ENCODE measurements around the gene FAM219A.
"Not testable (repeated sequence)": the region's sequence is repeated elsewhere in the genome, so short reads cannot be mapped to it uniquely, and the experiment has no call there.

FAM219A gene

GRCh38 chr9:34374905-34375552 lies 83.3 kb downstream of the FAM219A start:
- FAIRE-seq = no peak

DNA sequence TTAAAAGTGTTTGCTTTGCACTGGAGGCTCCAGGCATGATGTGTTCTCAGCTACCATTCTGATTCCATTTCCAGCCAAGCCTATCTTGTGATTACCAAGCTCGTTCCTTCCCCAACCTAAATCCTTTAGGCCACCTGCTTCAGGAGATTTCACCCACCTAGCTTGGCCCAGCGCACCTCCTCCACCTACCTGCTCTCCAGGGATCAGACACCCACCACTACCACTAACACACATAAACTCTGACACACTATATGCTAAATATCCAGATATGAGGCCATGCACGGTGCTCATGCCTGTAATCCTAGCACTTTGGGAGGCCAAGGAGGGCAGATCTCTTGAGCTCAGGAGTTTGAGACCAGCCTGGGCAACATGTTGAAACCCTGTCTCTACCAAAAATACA lies 84.0 kb downstream of the FAM219A start:
- FAIRE-seq = no peak

- FAIRE-seq = no peak
Observed at GRCh38 chr9:34373749-34374148, 84.6 kb downstream of the FAM219A start.

DNA sequence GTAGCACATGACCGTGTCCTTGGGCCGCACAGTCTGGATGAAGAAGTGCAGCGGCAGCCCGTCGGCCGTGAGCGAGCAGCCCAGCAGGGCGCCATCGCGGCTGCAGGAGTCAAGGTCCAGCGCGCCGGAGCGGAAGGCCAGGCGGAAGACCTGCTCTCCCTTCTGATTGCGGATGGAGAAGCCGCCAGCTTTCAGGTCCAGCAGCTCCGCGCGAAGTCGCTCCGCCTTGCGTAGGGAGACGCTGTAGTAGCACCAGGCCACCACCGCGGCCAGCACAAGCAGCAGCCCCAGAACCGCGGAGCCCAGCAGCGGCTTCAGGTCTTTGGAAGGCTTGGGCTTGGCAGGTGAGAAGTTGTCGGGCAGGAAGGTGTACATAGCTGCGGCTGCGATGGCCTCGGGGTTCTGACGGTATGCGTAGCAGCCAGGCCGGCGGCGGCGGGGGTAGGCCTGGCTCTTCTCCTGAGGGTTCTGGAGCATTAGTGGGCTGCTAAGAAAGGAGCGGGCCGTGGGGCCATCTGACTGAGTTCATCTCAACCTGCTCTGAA lies 85.8 kb downstream of the FAM219A start:
- FAIRE-seq = no peak

GRCh38 chr9:34371886-34372466 lies 86.4 kb downstream of the FAM219A start:
- no peak for FAIRE-seq

DNA sequence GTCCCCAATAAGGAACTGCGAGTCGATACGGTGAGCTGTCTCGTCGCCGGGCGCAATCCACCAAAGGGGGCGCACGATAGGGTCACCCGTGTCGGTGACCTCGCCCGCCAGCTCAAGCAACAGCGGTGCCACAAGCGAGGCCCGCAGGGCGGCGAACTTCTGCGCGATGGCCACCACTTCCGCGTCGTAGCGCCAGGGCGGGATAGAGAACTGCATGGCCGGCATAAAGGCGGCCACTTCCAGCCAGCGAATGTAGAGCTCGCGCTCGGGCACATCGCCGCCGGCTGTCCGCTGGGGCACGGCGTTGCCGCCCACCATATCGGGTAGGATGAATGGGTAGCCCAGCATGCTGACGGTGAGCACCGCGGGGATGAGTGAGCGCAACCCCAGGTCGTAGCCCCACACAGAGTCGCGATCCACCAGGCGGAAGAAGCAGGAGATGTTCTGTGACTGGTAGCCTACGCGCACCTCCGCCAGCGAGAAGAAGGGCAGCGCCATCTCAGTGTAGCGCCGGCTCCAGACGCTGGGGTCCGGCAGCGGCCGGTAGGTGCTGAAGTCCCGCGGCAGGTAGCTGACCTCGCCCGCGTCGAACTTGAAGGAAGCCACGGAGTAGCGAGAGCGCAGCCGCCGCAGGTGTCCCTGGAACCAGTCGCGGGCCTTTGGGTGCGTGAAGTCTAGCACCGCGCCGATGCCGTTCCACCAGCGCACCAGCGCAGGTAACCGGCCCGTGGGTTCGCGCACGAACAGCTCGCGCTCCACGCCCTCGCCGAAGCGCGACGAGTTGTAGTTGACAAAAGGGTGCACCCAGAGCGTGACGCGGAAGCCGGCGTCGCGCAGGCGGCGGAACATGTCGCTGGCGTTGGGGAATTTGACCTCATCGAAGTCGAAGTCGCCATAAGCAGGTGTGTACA lies 87.1 kb downstream of the FAM219A start:
- FAIRE-seq = no peak

DNA sequence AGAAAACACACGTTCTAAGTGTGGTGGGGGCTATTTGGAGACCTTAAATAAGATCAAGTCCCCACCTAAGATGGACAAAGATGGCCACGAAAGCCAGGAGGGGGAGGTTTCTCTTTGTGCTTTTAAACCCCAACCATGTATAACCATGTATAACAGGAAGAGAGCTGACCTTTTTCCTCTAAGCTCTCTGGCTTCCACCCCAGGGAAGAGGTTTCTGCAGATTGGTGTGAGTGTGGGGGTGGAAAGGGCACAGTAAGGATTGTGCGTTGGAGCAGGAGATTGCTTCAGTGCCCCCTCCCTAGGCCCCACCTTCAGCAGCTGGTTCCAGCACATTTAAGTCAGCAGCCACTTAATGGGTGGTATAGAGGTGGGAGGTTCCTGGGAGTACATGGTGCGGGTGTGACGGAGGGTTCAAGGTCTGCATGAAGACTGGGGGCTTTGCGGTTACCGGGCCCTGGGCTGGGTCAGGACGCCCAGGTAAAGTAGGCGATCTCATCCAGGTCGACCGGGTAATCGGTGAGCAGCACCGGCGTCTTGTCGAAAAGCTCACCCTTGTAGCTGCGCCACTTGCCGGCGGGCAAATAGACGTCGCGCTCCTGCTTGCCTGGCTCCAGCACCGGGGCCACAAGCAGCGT lies 87.9 kb downstream of the FAM219A start:
- FAIRE-seq = no peak

- FAIRE-seq = no peak
Observed at GRCh38 chr9:34369636-34370035, 88.7 kb downstream of the FAM219A start.

DNA sequence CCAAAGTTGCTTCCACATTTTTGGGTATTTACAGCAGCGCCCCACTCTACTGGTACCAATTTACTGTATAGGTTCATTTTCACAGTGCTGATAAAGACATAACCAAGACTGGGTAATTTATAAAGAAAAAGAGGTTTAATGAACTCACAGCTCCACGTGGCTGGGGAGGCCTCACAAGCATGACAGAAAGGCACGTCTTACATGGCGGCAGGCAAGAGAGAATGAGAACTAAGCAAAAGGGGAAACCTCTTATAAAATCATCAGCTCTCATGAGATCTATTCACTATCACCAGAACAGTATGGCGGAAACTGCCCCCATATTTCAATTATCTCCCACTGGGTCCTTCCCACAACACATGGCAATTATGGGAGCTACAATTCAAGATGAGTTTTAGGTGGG lies 89.6 kb downstream of the FAM219A start:
- FAIRE-seq = not testable (repeated sequence)

GRCh38 chr9:34367751-34368410 lies 90.5 kb downstream of the FAM219A start:
- FAIRE-seq = not testable (repeated sequence)

DNA sequence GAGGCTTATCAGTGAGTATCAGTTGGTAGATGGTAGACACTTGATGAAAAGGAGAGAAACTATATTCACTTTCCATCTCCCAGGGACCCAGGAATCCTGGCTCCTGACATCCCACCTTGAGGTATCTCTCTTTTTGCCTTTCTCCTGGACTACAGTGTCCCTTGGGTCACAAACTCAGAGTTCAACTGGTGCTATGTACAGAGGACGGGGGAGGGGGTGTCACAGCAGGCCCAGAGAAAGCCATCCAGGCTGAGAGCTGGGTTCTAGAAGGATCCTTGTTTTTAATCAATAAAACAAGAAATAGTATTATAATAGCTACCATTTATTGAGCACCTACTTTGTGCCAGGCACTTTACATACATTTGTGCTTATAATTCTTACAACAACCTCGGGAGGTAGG lies 92.0 kb downstream of the FAM219A start:
- no peak for FAIRE-seq

DNA sequence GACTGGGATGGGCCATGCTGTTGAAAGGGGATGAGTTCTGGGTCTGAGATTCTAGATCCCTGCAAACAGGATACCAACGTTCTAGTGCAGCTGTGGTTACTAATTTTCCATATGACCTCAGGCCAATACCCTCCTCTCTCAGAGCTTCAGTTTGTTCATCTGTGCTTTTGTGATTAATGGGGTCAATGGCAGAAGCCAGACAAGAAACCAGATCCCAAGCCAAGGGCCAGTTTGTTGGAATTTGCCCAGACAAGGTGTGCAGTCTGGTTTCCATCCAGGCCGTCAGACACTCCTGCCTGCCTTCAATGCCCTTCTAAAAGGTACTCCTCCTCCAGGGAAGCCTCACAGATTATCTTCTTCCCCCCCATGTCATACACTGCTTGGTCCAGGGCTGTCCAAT lies 93.1 kb downstream of the FAM219A start:
- FAIRE-seq = no peak

- FAIRE-seq = no peak
Observed at GRCh38 chr9:34363619-34364351, 94.6 kb downstream of the FAM219A start.

DNA sequence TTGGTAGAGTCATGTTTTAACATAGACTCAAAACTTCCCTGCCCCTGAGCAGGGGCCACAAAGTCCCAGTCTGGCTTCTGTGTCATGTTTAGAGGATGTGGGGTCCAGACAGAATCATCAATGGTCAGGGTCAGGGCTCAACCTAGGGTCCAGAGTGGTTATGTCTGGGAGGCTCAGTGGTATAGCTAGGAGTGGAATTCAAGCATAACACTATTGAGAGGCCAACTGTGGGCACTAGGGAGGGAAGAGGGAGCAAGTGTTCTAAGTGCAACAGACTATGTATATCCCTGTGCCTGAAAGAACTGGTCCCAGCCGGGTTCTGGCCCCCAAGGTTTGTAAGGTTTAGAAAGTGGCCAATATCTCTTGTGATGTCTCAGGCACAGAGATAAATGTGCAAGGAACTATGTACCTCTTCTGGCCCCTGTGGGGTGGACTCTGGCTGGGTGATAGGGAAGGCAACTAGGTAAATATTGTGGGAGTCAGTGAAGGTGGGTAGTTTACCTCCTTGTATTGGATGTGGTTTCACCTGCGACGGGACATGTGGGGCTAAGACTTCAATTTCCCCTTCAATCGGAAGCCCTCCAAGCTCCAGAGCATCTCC lies 95.7 kb downstream of the FAM219A start:
- no peak for FAIRE-seq

GRCh38 chr9:34352957-34353356 lies 105.4 kb downstream of the FAM219A start:
- not testable (repeated sequence) for FAIRE-seq

GRCh38 chr9:34352122-34352652 lies 106.2 kb downstream of the FAM219A start:
- not testable (repeated sequence) for FAIRE-seq

DNA sequence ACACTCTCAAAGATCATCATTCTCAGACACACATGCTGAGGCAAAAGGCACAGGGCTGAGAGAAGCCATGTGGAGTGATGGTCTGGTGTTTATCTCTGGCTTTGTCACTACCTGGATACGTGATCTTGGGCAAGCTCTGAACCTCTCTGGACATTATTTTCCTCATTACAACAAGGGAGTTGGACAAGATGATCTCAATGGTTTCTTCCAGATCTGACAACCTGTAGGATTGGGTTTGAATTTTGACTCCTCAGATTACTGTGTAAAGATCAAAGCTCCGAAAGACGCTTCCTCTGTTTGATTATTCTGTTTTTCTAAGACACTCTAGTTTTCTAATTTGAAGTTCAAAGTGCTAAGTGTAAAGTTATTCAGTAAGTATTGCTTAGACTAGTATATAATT lies 109.0 kb downstream of the FAM219A start:
- FAIRE-seq = no peak
